OCI-LY7 (cell line): ENCODE data around the gene DMD. TPM values are rescaled to one million over a fixed set of nuclear protein-coding genes. Genes with fewer than 3 reads are reported as not detected.
"Not testable (repeated sequence)": the region's sequence is repeated elsewhere in the genome, so short reads cannot be mapped to it uniquely, and the experiment has no call there.

Experiments used
- BruUV-seq: library from RNA; stranded (reverse); fragments of 400-500 nt; replicated peaks from 2 replicates; lab custom pipeline; 2021; lab: Mats Ljungman, UMichigan
- CTCF ChIA-PET: fragments of 300-600 bp; sonication (Branson Sonifier 250); formaldehyde crosslinking; loops from one replicate; lab custom pipeline; 2022; ENCODE audit warnings: antibody characterized with exemption; ENCODE audit not compliant: unreplicated experiment; lab: Charles Lee
- POLR2A ChIA-PET: fragments of 300-600 bp; sonication (Branson Sonifier 250); formaldehyde crosslinking; loops from one replicate; lab custom pipeline; 2022; ENCODE audit warnings: antibody characterized with exemption; lab: Charles Lee
- DNase-seq: peaks from one replicate; pipeline ENCODE4 v3.0.0-alpha.2; 2015; ENCODE audit warnings: low spot score
- H2AFZ ChIP-seq: fragments of 200-600 bp; sonication (generic), shearing (Covaris generic); 2 replicates; pipeline ENCODE4 v1.6.1; 2014; ENCODE audit warnings: mild to moderate bottlenecking, antibody characterized with exemption, low read length, moderate library complexity
- H3K27ac ChIP-seq: fragments of 200-600 bp; sonication (generic); 2 replicates; pipeline ENCODE4 v1.5.1; 2014; ENCODE audit warnings: mixed run types, low read depth, mild to moderate bottlenecking, moderate library complexity, low read length, inconsistent platforms; ENCODE audit not compliant: poor library complexity, severe bottlenecking
- H3K36me3 ChIP-seq: fragments of 200-600 bp; sonication (generic); 2 replicates; pipeline ENCODE4 v1.6.1; 2014; ENCODE audit warnings: mild to moderate bottlenecking, antibody characterized with exemption, low read length, moderate library complexity, mixed read lengths; ENCODE audit not compliant: insufficient read depth
- H3K4me1 ChIP-seq: fragments of 200-600 bp; sonication (generic); 2 replicates; pipeline ENCODE4 v1.5.1; 2014; ENCODE audit warnings: mild to moderate bottlenecking, low read length; ENCODE audit not compliant: insufficient read depth, poor library complexity, severe bottlenecking
- H3K4me2 ChIP-seq: fragments of 200-600 bp; sonication (generic); 2 replicates; pipeline ENCODE4 v1.6.1; 2014; ENCODE audit warnings: mild to moderate bottlenecking, low read length
- H3K4me3 ChIP-seq: fragments of 200-600 bp; sonication (generic); 2 replicates; pipeline ENCODE4 v1.5.1; 2014; ENCODE audit warnings: mild to moderate bottlenecking, low read depth, low read length; ENCODE audit not compliant: poor library complexity, severe bottlenecking
- H3K79me2 ChIP-seq: fragments of 200-600 bp; sonication (generic); 2 replicates; pipeline ENCODE4 v1.6.1; 2016; ENCODE audit warnings: low read depth, mild to moderate bottlenecking, low read length, moderate library complexity, mixed read lengths; ENCODE audit not compliant: insufficient read depth
- H3K9me2 ChIP-seq: fragments of 200-600 bp; sonication (generic); 2 replicates; pipeline ENCODE4 v1.6.1; 2016; ENCODE audit warnings: mild to moderate bottlenecking, low read length, mixed read lengths; ENCODE audit not compliant: insufficient read depth
- H3K9me3 ChIP-seq: fragments of 200-600 bp; sonication (generic); 2 replicates; pipeline ENCODE4 v1.6.1; 2014; ENCODE audit warnings: mild to moderate bottlenecking, mixed run types, low read length, mixed read lengths
- H4K20me1 ChIP-seq: fragments of 200-600 bp; sonication (generic); 2 replicates; pipeline ENCODE4 v1.6.1; 2014; ENCODE audit warnings: mild to moderate bottlenecking, antibody characterized with exemption, low read length, moderate library complexity, mixed read lengths; ENCODE audit not compliant: insufficient read depth
- CTCF ChIP-seq: fragments of 200-600 bp; sonication (generic); conservative IDR thresholded peaks from 2 replicates; pipeline ENCODE4 v1.5.1; 2014; ENCODE audit warnings: mild to moderate bottlenecking, antibody characterized with exemption, low read length, moderate library complexity, mixed read lengths
- EZH2phosphoT487 ChIP-seq: fragments of 200-600 bp; sonication (generic); IDR thresholded peaks from 2 replicates; pipeline ENCODE4 v1.6.1; 2018; ENCODE audit warnings: low read depth, borderline replicate concordance, mild to moderate bottlenecking, mixed run types, antibody characterized with exemption, low read length, moderate library complexity, mixed read lengths
- intact Hi-C: fragments of 100-400 bp; cut with micrococcal nuclease; formaldehyde crosslinking; loops from one replicate; pipeline ENCODE4 v1.10.0; 2022; ENCODE audit not compliant: unreplicated experiment
- total RNA-seq, 2 experiments: library from RNA; depleted of rRNA in 1 of 2; stranded (reverse); fragments of >200 nt in 1 of 2; shearing (Covaris generic) in 1 of 2; gene quantifications; 2 replicates each; pipeline ENCODE4 v1.2.3, GENCODE V29; 2014 to 2022

The DMD gene
- total RNA-seq, 2 experiments from 2014 or later = 20.5 to 61.4 TPM

DNA sequence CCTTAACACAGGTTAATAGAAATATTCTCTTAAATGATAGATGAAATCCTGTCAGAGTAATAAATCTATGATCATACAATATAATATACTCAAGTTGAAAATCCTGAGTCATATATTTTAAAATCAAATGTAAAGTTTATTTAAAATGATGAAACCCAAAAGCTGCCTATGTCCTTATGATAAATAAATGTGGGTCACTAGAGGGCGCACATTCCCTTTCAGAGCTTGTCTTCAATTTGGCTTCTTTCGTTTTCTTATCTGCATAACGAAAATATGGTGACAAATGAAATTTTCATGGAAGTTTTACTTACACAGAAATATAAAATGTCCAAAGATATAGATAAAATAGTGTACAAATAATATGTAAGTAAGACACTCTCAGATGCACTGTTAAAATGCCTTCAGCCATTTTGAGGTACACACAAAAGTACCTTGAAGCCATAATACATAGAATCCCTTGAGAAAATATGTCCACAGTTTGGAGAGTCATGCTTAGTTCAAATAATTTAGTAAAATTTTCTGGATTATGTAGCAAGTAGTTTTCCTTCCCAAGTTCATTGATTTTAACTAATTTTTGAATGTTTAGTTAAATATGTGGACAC, 680.4 kb downstream of the DMD start:
- no peaks in the 10 kb centered on the region for H3K79me2 ChIP-seq
- H4K20me1 ChIP-seq = no peaks in the 10 kb centered on the region
- no peaks in the 10 kb centered on the region for H3K4me1 ChIP-seq
- peak overlapping the region; percentile 93 for H2AFZ ChIP-seq
- POLR2A ChIA-PET = interaction anchor here (0.6 kb wide), 1 partner anchor 1376 kb away, joined by 3 read pairs; no protein-coding TSS in a partner anchor
- TF ChIP-seq EZH2phosphoT487 (no peak), CTCF (peak; percentile 86)
- intact Hi-C loops = loop anchor here (2.0 to 5.0 kb wide), 3 partner anchors 122 to 1771 kb away; no protein-coding TSS in a partner anchor
- peak; percentile 71 for DNase-seq
- H3K36me3 ChIP-seq = no peaks in the 10 kb centered on the region
- CTCF ChIA-PET = no interaction called here
- BruUV-seq = no TSS peak
- H3K4me3 ChIP-seq = peak overlapping the region; percentile 44
- H3K9me2 ChIP-seq = no peaks in the 10 kb centered on the region
- no peaks in the 10 kb centered on the region for H3K9me3 ChIP-seq
- H3K27ac ChIP-seq = no peak overlapping the region
- peak overlapping the region; percentile 52 for H3K4me2 ChIP-seq

DNA sequence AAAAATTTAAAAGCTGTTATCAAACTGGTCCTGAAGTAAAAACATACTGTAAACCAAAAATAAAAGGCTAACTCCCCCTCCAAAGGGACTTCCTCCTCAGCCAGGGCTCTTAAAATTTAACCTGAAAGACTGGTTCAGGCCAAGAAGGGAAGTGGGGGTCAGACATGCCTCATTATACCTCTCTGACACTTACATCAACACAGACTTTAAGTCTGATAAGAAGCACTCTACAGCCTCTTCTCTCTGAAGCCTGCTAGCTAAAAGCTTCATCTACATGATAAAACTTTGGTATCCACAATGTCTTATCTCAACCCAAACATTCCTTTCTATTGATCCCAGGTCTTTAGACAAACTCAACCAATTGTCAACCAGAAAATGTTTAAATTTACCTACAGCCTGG, 682.9 kb downstream of the DMD start:
- intact Hi-C loops, CTCF ChIA-PET: not testable (repeated sequence)

GRCh38 chrX:32525234-32525633, 686.1 kb downstream of the DMD start:
- intact Hi-C loops = no loop called here
- CTCF ChIA-PET = no interaction called here
- no peak overlapping the region for H2AFZ ChIP-seq

More for the DNA sequence above, 682.9 kb downstream of the DMD start:
- H3K9me2 ChIP-seq, POLR2A ChIA-PET, H3K4me3 ChIP-seq, DNase-seq, H2AFZ ChIP-seq, H3K79me2 ChIP-seq, H3K4me2 ChIP-seq, H4K20me1 ChIP-seq, H3K4me1 ChIP-seq, H3K9me3 ChIP-seq, H3K36me3 ChIP-seq, H3K27ac ChIP-seq, BruUV-seq: not testable (repeated sequence)

More at GRCh38 chrX:32525234-32525633, 686.1 kb downstream of the DMD start:
- Histone ChIP-seq H4K20me1 (no peaks in the 10 kb centered on the region), H3K9me3 (no peaks in the 10 kb centered on the region), H3K27ac (no peak overlapping the region), H3K4me2 (no peak overlapping the region), H3K9me2 (no peaks in the 10 kb centered on the region), H3K79me2 (no peaks in the 10 kb centered on the region), H3K4me1 (peaks cover 6% of the 10 kb centered on the region), H3K36me3 (no peaks in the 10 kb centered on the region), H3K4me3 (no peak overlapping the region)
- BruUV-seq = no TSS peak
- TF ChIP-seq CTCF = no peak
- no peak for TF ChIP-seq EZH2phosphoT487
- POLR2A ChIA-PET = no interaction called here
- no peak for DNase-seq
